MM.1S (cell line): ENCODE results near the gene MPZL1.

ENCODE experiments used
- CTCF ChIP-seq: fragments of 300-600 bp; sonication (generic); IDR thresholded peaks from 2 replicates; pipeline ENCODE4 v1.5.1; 2016; ENCODE audit warnings: antibody characterized with exemption, low read length, mixed read lengths
- EZH2 ChIP-seq: fragments of 300-600 bp; sonication (generic); optimal IDR thresholded peaks from 2 replicates; pipeline ENCODE3; 2017; ENCODE audit warnings: low read depth, mild to moderate bottlenecking, antibody characterized with exemption, low read length, mixed read lengths

- TF ChIP-seq CTCF (no peak), EZH2 (no peak)
Observed at GRCh38 chr1:167714439-167715156, 7.2 kb upstream of the MPZL1 start.
